Peyer's patch (tissue), 4 donors: ENCODE results near the gene TCEA2.

Source experiments
- CTCF ChIP-seq, 6 experiments: fragments of 450-650 bp in 4 of 6; fragments of 200-600 bp in 2 of 6; sonication (generic) in 1 of 6; IDR thresholded peaks; one replicate each; pipeline ENCODE4 v1.5.1; 2017 to 2019; ENCODE audit warnings: antibody characterized with exemption in 6 of 6, mild to moderate bottlenecking in 3 of 6, moderate library complexity in 1 of 6
- POLR2A ChIP-seq, 2 donors: fragments of 450-650 bp; IDR thresholded peaks; one replicate each; pipeline ENCODE4 v1.5.1; 2017; ENCODE audit warnings: antibody characterized with exemption in 2 of 2, mild to moderate bottlenecking in 2 of 2, moderate library complexity in 2 of 2

GRCh38 chr20:64022671-64023360, 40.2 kb upstream of the TCEA2 start:
- TF ChIP-seq CTCF (IDR thresholded peaks at IDR 0.05) (no peak), POLR2A (IDR thresholded peaks at IDR 0.05) (no peak)
